TTC549 (cell line): ENCODE results near the gene LIN52.

Source experiments
- FAIRE-seq: peaks from 2 replicates; lab custom pipeline; 2012; peaks lifted over from hg19 to GRCh38; lab: Jason Lieb, UNC

Gene LIN52

GRCh38 chr14:74237441-74237840 is 152.7 kb downstream of the LIN52 start:
- FAIRE-seq = no peak

GRCh38 chr14:74238974-74239847 is 154.5 kb downstream of the LIN52 start, which contains the start of gene VSX2:
Gene VSX2, plus strand, starts transcription at chr14:74239449. Its CDS starts 113 bp downstream, at chr14:74239562.
- no peak for FAIRE-seq

GRCh38 chr14:74239848-74240793 is 155.4 kb downstream of the LIN52 start:
- FAIRE-seq = no peak

- no peak for FAIRE-seq
Measured at GRCh38 chr14:74240794-74241651, 156.3 kb downstream of the LIN52 start.

- no peak for FAIRE-seq
Measured at GRCh38 chr14:74241652-74242017, 156.9 kb downstream of the LIN52 start.

GRCh38 chr14:74242021-74242779 is 157.4 kb downstream of the LIN52 start:
- no peak for FAIRE-seq

- no peak for FAIRE-seq
Measured at GRCh38 chr14:74242780-74243042, 158.0 kb downstream of the LIN52 start.

GRCh38 chr14:74243051-74243450 is 158.3 kb downstream of the LIN52 start:
- FAIRE-seq = no peak

GRCh38 chr14:74244115-74244514 is 159.4 kb downstream of the LIN52 start:
- FAIRE-seq = no peak

GRCh38 chr14:74245292-74245691 is 160.5 kb downstream of the LIN52 start:
- no peak for FAIRE-seq

- FAIRE-seq = no peak
Measured at GRCh38 chr14:74246542-74246941, 161.8 kb downstream of the LIN52 start.

- no peak for FAIRE-seq
Measured at GRCh38 chr14:74248017-74248416, 163.3 kb downstream of the LIN52 start.

- FAIRE-seq = no peak
Measured at GRCh38 chr14:74249433-74250375, 164.9 kb downstream of the LIN52 start.
